ENCODE data around the gene SNTG2. TPM values are rescaled to one million over a fixed set of nuclear protein-coding genes. Genes with fewer than 3 reads are reported as not detected.

Gene SNTG2
- total and polyA plus RNA-seq, 9 donors, result 0.17 to 5.7 (median 1.3) TPM; not detected in 1

DNA sequence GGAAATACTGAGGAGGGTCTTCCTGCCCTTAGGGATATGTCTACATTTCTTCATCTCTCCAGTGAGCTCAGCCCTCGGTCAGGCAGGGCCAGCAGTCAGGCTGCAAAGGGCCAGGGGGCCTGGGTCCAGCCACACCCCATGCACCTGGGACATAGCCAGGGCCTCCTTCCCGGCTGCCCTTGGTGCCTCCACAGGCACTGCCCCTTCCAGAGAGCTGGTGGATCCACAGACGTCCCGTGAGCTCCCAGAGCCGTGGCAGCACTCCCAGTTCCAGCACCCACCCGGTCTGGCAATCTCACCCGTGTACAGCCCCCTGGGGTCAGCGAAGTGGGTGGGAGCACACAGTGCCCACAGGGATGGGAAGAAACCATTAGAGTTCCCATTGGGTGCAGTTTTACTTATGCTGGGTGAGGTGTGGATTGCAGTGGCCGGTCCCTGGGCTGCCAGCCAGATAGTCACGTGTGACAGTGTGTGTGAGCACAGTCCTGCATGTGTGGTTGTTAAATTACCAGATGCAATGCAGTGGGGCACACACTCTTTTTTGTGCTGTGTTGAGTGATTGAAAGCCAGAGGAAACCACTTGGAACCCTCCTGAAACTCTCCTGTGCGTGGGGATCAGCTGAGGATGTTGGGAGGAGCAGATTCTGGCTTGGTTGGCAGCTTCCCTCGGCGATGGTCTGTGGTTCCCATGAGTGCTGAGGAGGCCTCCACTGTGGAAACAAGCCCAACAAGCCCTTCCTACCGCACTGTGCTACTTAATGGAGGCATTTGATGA, 131.0 kb downstream of the SNTG2 start:
- no peaks in the 10 kb centered on the region for H3K9me3 ChIP-seq
- intact Hi-C loops (cut with DNase I), result no loop called here
- no peaks in the 10 kb centered on the region for H3K27me3 ChIP-seq
- no peaks in the 10 kb centered on the region for H3K36me3 ChIP-seq
- H3K27ac ChIP-seq, result no peak overlapping the region
- H3K4me3 ChIP-seq, result no peak overlapping the region
- H3K4me1 ChIP-seq (ENCODE audit: insufficient read depth), result no peaks in the 10 kb centered on the region
- TF ChIP-seq EP300 (IDR thresholded peaks at IDR 0.05), result no peak
- no peak for TF ChIP-seq POLR2A (IDR thresholded peaks at IDR 0.05)
- no peak for TF ChIP-seq CTCF (IDR thresholded peaks at IDR 0.05)
- WGBS, 3 donors, result 55 to 61% (median 56%) methylated on average over 14 of the region's 14 CpGs
- peak in 1 of 5 donors; percentile 52 for DNase-seq

DNA sequence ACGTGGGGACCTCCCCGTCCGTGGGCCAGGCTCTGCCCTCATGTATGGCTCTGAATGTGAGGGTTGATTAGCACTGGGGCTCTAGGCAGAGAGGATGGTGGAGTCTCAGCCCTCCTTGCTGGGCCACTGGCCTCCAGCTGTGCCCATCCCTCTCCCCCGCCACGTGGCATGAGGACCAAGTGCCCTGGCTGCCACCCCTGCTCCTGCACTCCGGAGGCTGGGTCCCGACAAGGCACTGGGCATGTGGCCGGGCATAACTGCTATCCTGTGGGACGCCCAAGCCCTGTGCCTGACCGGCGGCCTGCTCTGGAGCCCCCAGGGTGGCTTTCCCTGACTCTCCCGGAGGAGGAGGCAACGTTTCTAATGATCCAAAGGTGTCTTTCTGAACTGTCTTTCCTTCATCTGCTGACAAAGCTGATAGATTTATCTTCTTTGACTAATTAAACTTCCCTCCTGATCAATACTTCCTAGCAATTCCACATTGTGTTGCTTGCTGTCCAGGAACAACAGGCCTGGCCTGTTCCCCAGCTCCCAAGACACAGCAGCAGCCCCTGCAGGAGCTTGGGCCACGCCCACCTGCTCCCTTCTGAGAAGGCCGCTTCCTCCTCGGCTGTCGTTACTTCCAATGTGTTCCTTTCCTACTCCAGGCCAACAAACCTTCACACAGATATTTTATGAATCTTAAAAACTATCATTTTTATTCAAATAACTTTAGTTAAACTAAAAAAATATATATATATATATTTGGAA, 132.0 kb downstream of the SNTG2 start:
- H3K4me3 ChIP-seq, result no peak overlapping the region
- 78 to 88% (median 86%) methylated on average over 17 of the region's 17 CpGs for WGBS, 3 donors
- intact Hi-C loops (cut with DNase I), result no loop called here

DNA sequence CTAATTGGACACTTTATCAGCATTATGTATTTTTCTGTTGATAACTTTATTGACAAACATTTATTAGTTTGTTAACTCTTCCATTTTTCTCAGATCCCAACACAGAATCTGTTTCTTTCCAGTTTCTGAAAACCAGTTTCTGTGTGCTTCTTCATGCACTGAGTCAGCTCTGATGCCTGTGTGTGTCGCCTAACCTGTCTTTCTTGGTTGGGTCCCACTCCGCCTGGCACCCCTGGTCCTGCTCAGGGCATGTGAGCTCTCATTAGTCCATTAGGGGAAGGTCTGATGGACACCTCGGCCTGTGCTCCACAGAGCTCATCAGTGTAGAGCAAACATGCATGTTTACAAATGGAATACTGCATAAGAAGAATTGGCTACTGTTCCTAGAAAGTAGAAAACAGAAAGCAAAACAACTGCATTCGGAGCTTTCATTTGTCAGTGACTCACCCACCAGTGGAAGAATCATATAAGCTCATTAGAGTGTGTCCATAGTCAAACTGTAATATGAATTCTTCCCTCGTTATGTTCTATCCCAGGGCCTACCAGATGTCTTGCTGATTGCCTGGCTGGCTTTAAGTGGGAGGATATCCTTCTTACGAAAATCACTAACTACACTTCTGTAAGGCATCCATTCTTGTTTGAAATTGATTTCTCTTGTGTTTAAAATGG, 137.7 kb downstream of the SNTG2 start:
- no peaks in the 10 kb centered on the region for H3K4me1 ChIP-seq (ENCODE audit: insufficient read depth)
- H3K9me3 ChIP-seq, result no peaks in the 10 kb centered on the region
- WGBS, 3 donors, result 55 to 63% (median 62%) methylated on average over 6 of the region's 6 CpGs
- H3K27ac ChIP-seq, result no peak overlapping the region
- no peaks in the 10 kb centered on the region for H3K36me3 ChIP-seq
- H3K27me3 ChIP-seq, result no peaks in the 10 kb centered on the region
- TF ChIP-seq POLR2A (IDR thresholded peaks at IDR 0.05) (no peak), CTCF (IDR thresholded peaks at IDR 0.05) (no peak), EP300 (IDR thresholded peaks at IDR 0.05) (no peak)
- no peak overlapping the region for H3K4me3 ChIP-seq
- no peak for DNase-seq
- intact Hi-C loops (cut with DNase I), result no loop called here

More for the DNA sequence above, 132.0 kb downstream of the SNTG2 start:
- TF ChIP-seq EP300 (IDR thresholded peaks at IDR 0.05) (no peak), POLR2A (IDR thresholded peaks at IDR 0.05) (no peak), CTCF (IDR thresholded peaks at IDR 0.05) (no peak)
- no peak for DNase-seq
- Histone ChIP-seq H3K27me3 (no peaks in the 10 kb centered on the region), H3K9me3 (no peaks in the 10 kb centered on the region), H3K4me1 (ENCODE audit: insufficient read depth) (no peaks in the 10 kb centered on the region), H3K27ac (no peak overlapping the region), H3K36me3 (no peaks in the 10 kb centered on the region)

- TF ChIP-seq CTCF (IDR thresholded peaks at IDR 0.05), result no peak
- Histone ChIP-seq H3K27ac (no peak overlapping the region), H3K9me3 (no peaks in the 10 kb centered on the region), H3K4me1 (ENCODE audit: insufficient read depth) (no peaks in the 10 kb centered on the region), H3K36me3 (no peaks in the 10 kb centered on the region), H3K4me3 (no peak overlapping the region), H3K27me3 (no peaks in the 10 kb centered on the region)
- 87 to 88% (median 87%) methylated on average over 4 of the region's 4 CpGs for WGBS, 3 donors
- intact Hi-C loops (cut with DNase I), result no loop called here
- DNase-seq, result no peak
Measured at GRCh38 chr2:1088940-1089339, 138.3 kb downstream of the SNTG2 start.
